Peyer's patch (tissue), 4 donors: Measurements from ENCODE around the gene TBPL2. TPM values are rescaled to one million over a fixed set of nuclear protein-coding genes. Genes with fewer than 3 reads are reported as not detected.

Source experiments
- DNase-seq, 3 donors: peaks; one replicate each; pipeline ENCODE4 v3.0.0-alpha.2; 2017 to 2019
- H3K27ac ChIP-seq, 4 donors: fragments of 200-600 bp; sonication (generic); one replicate each; pipeline ENCODE4 v1.5.1; 2016 to 2019
- H3K27me3 ChIP-seq, 2 donors: fragments of 200-600 bp; sonication (generic); one replicate each; pipeline ENCODE4 v1.5.1; 2019
- H3K36me3 ChIP-seq, 3 donors: fragments of 200-600 bp; sonication (generic); one replicate each; pipeline ENCODE4 v1.5.1; 2016 to 2019
- H3K4me1 ChIP-seq, 4 donors: fragments of 200-600 bp; sonication (generic); one replicate each; pipeline ENCODE4 v1.5.1; 2016 to 2019
- H3K4me3 ChIP-seq, 4 donors: fragments of 200-600 bp; sonication (generic); 1 replicate in 3 of 4; 2 replicates in 1 of 4; pipeline ENCODE4 v1.5.1; 2016 to 2019; ENCODE audit warnings: mild to moderate bottlenecking in 1 of 4
- H3K9me3 ChIP-seq, 4 donors: fragments of 200-600 bp; sonication (generic); one replicate each; pipeline ENCODE4 v1.5.1; 2016 to 2019; ENCODE audit warnings: mild to moderate bottlenecking in 1 of 4
- CTCF ChIP-seq, 6 experiments: fragments of 450-650 bp in 4 of 6; fragments of 200-600 bp in 2 of 6; sonication (generic) in 1 of 6; IDR thresholded peaks; one replicate each; pipeline ENCODE4 v1.5.1; 2017 to 2019; ENCODE audit warnings: antibody characterized with exemption in 6 of 6, mild to moderate bottlenecking in 3 of 6, moderate library complexity in 1 of 6
- POLR2A ChIP-seq, 2 donors: fragments of 450-650 bp; IDR thresholded peaks; one replicate each; pipeline ENCODE4 v1.5.1; 2017; ENCODE audit warnings: antibody characterized with exemption in 2 of 2, mild to moderate bottlenecking in 2 of 2, moderate library complexity in 2 of 2
- total RNA-seq, 4 donors: library from RNA; depleted of rRNA; stranded (reverse); fragments of >200 nt; gene quantifications; one replicate each; pipeline ENCODE4 v1.1.0, GENCODE V29; 2016

Gene TBPL2
- total RNA-seq, 4 donors from 2014 or later, result not detected

GRCh38 chr14:55381561-55381960 lies 58.9 kb downstream of the TBPL2 start:
- Histone ChIP-seq H3K36me3 (peaks cover 0 to 56% (median 0%) of the 10 kb centered on the region in 3 donors), H3K27me3 (no peaks in the 10 kb centered on the region), H3K9me3 (no peaks in the 10 kb centered on the region), H3K4me3 (no peak overlapping the region), H3K4me1 (no peaks in the 10 kb centered on the region), H3K27ac (no peak overlapping the region)
- TF ChIP-seq POLR2A (IDR thresholded peaks at IDR 0.05), result no peak
- TF ChIP-seq CTCF (IDR thresholded peaks at IDR 0.05), result no peak
- no peak for DNase-seq

GRCh38 chr14:55381040-55381439 lies 59.4 kb downstream of the TBPL2 start:
- peaks cover 0 to 62% (median 0%) of the 10 kb centered on the region in 3 donors for H3K36me3 ChIP-seq
- no peak for DNase-seq
- H3K9me3 ChIP-seq, result no peaks in the 10 kb centered on the region
- no peaks in the 10 kb centered on the region for H3K27me3 ChIP-seq
- TF ChIP-seq POLR2A (IDR thresholded peaks at IDR 0.05) (no peak), CTCF (IDR thresholded peaks at IDR 0.05) (no peak)
- no peak overlapping the region for H3K4me3 ChIP-seq
- H3K27ac ChIP-seq, result no peak overlapping the region
- no peaks in the 10 kb centered on the region for H3K4me1 ChIP-seq

- Histone ChIP-seq H3K9me3 (no peaks in the 10 kb centered on the region), H3K36me3 (peaks cover 0 to 56% (median 0%) of the 10 kb centered on the region in 3 donors), H3K27me3 (no peaks in the 10 kb centered on the region), H3K4me1 (no peaks in the 10 kb centered on the region), H3K4me3 (no peak overlapping the region), H3K27ac (no peak overlapping the region)
- TF ChIP-seq CTCF (IDR thresholded peaks at IDR 0.05) (no peak), POLR2A (IDR thresholded peaks at IDR 0.05) (no peak)
- no peak for DNase-seq
Observed at GRCh38 chr14:55377236-55377635, 63.2 kb downstream of the TBPL2 start.

GRCh38 chr14:55374771-55375170 lies 65.6 kb downstream of the TBPL2 start:
- H3K36me3 ChIP-seq, result peaks cover 0 to 37% (median 0%) of the 10 kb centered on the region in 3 donors
- H3K9me3 ChIP-seq, result no peaks in the 10 kb centered on the region
- no peaks in the 10 kb centered on the region for H3K4me1 ChIP-seq
- TF ChIP-seq CTCF (IDR thresholded peaks at IDR 0.05) (no peak), POLR2A (IDR thresholded peaks at IDR 0.05) (no peak)
- no peak overlapping the region for H3K27ac ChIP-seq
- no peak overlapping the region for H3K4me3 ChIP-seq
- H3K27me3 ChIP-seq, result no peaks in the 10 kb centered on the region
- no peak for DNase-seq

GRCh38 chr14:55373784-55374705 lies 66.4 kb downstream of the TBPL2 start:
- TF ChIP-seq CTCF (IDR thresholded peaks at IDR 0.05) (no peak), POLR2A (IDR thresholded peaks at IDR 0.05) (no peak)
- Histone ChIP-seq H3K9me3 (no peaks in the 10 kb centered on the region), H3K4me1 (no peaks in the 10 kb centered on the region), H3K27me3 (no peaks in the 10 kb centered on the region), H3K27ac (no peak overlapping the region), H3K4me3 (no peak overlapping the region), H3K36me3 (peaks cover 0 to 38% (median 0%) of the 10 kb centered on the region in 3 donors)
- no peak for DNase-seq
